Upper lobe of left lung (tissue), 4 donors: Measurements from ENCODE around the gene DERL3.

Experiments
- CTCF ChIP-seq, 6 experiments: fragments of 450-650 bp in 4 of 6; fragments of 200-600 bp in 2 of 6; sonication (generic) in 2 of 6; IDR thresholded peaks; one replicate each; pipeline ENCODE4 v1.5.1; 2016 to 2019; ENCODE audit warnings: antibody characterized with exemption in 6 of 6
- EP300 ChIP-seq, 4 donors: sonication (generic); formaldehyde crosslinking; IDR thresholded peaks; one replicate each; pipeline ENCODE4 v1.5.1; 2017; ENCODE audit warnings: antibody characterized with exemption in 4 of 4, control low read depth in 2 of 4
- POLR2A ChIP-seq, 4 donors: fragments of 450-650 bp; IDR thresholded peaks; one replicate each; pipeline ENCODE4 v1.5.1; 2016 to 2017; ENCODE audit warnings: antibody characterized with exemption in 4 of 4, mild to moderate bottlenecking in 2 of 4
- POLR2AphosphoS5 ChIP-seq, 2 donors: sonication (generic); formaldehyde crosslinking; IDR thresholded peaks; one replicate each; pipeline ENCODE4 v1.5.1; 2017; ENCODE audit warnings: antibody characterized with exemption in 2 of 2

DNA sequence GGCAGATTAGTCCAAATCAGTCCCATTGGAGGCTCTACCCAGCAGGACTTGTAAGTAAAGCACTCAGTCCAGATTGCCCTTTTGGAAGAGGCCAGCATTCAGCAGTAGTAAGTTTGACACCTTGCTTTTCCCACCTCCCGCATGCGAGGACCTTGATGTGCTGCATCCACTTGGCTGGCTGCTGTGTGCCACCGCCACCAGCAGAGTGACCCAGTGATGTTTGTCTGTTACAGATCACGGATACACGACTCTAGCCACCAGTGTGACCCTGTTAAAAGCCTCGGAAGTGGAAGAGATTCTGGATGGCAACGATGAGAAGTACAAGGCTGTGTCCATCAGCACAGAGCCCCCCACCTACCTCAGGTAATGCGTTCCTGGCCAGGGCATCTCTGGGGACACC lies 45.5 kb downstream of the DERL3 start:
- TF ChIP-seq POLR2A (IDR thresholded peaks at IDR 0.05) = no peak
- TF ChIP-seq CTCF (IDR thresholded peaks at IDR 0.05) = no peak
- TF ChIP-seq POLR2AphosphoS5 (IDR thresholded peaks at IDR 0.05) = no peak
- no peak for TF ChIP-seq EP300 (IDR thresholded peaks at IDR 0.05)
